Measurements from ENCODE around the gene CAMTA1.

CAMTA1 gene

GRCh38 chr1:7267493-7267892 lies 482.2 kb downstream of the CAMTA1 start:
- Histone ChIP-seq H3K9me3 (ENCODE audit: control insufficient read depth, insufficient read depth, low read length) (no peaks in the 10 kb centered on the region), H3K9ac (ENCODE audit: low read depth, low read length) (no peak overlapping the region), H3K27me3 (ENCODE audit: control insufficient read depth, insufficient read depth, low read length) (no peaks in the 10 kb centered on the region), H3K4me1 (ENCODE audit: control insufficient read depth, insufficient read depth, low read length) (no peaks in the 10 kb centered on the region), H3K4me3 (ENCODE audit: low read depth, low read length) (no peak overlapping the region), H3K36me3 (ENCODE audit: control insufficient read depth, insufficient read depth, low read length) (no peaks in the 10 kb centered on the region)

- H3K36me3 ChIP-seq (ENCODE audit: control insufficient read depth, insufficient read depth, low read length): no peaks in the 10 kb centered on the region
- H3K27me3 ChIP-seq (ENCODE audit: control insufficient read depth, insufficient read depth, low read length): no peaks in the 10 kb centered on the region
- no peak overlapping the region for H3K4me3 ChIP-seq (ENCODE audit: low read depth, low read length)
- no peaks in the 10 kb centered on the region for H3K4me1 ChIP-seq (ENCODE audit: control insufficient read depth, insufficient read depth, low read length)
- no peaks in the 10 kb centered on the region for H3K9me3 ChIP-seq (ENCODE audit: control insufficient read depth, insufficient read depth, low read length)
- no peak overlapping the region for H3K9ac ChIP-seq (ENCODE audit: low read depth, low read length)
Observed at GRCh38 chr1:7268983-7269382, 483.7 kb downstream of the CAMTA1 start.

- H3K9ac ChIP-seq (ENCODE audit: low read depth, low read length): no peak overlapping the region
- H3K4me1 ChIP-seq (ENCODE audit: control insufficient read depth, insufficient read depth, low read length): no peaks in the 10 kb centered on the region
- H3K27me3 ChIP-seq (ENCODE audit: control insufficient read depth, insufficient read depth, low read length): no peaks in the 10 kb centered on the region
- H3K4me3 ChIP-seq (ENCODE audit: low read depth, low read length): no peak overlapping the region
- H3K36me3 ChIP-seq (ENCODE audit: control insufficient read depth, insufficient read depth, low read length): no peaks in the 10 kb centered on the region
- H3K9me3 ChIP-seq (ENCODE audit: control insufficient read depth, insufficient read depth, low read length): no peaks in the 10 kb centered on the region
Observed at GRCh38 chr1:7269525-7269924, 484.3 kb downstream of the CAMTA1 start.

DNA sequence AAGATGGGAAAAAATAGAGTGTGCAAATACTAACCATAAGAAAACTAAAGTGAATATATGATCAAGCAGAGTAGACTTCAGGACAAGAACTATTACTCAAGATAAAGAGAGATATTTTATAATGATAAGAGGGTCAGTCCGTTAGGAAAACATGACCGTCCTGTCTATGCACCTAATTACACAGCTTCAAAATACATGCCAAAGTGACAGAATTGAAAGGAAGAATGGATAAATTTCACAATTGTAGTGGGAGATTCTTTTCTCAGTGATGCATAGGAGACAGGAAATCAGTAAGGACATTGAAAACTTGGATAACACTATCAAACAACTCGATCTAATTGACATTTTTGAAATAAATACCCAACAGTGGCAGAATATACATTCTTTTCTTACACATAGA lies 489.0 kb downstream of the CAMTA1 start:
- Histone ChIP-seq H3K9me3 (ENCODE audit: control insufficient read depth, insufficient read depth, low read length) (no peaks in the 10 kb centered on the region), H3K27me3 (ENCODE audit: control insufficient read depth, insufficient read depth, low read length) (no peaks in the 10 kb centered on the region), H3K4me3 (ENCODE audit: low read depth, low read length) (no peak overlapping the region), H3K9ac (ENCODE audit: low read depth, low read length) (no peak overlapping the region), H3K4me1 (ENCODE audit: control insufficient read depth, insufficient read depth, low read length) (no peaks in the 10 kb centered on the region), H3K36me3 (ENCODE audit: control insufficient read depth, insufficient read depth, low read length) (no peaks in the 10 kb centered on the region)

DNA sequence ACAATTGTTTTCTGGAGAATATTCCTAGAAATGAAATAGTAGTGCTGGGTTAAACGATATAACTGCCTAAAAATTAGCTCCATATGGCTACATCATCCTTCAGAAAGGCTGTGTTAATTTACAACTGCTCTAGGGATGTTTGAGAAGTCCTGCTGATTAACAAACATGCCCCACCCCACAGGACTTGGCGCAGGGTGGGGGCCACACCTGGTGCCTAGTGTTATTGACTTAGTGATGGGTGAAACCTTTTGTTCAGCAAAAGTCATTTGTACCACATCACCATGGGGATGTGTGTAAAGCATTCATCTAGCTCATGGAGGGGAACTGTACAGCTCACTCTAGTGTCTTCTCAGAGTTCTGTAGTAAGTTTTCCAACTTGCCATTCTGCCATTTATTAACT lies 492.8 kb downstream of the CAMTA1 start:
- Histone ChIP-seq H3K9me3 (ENCODE audit: control insufficient read depth, insufficient read depth, low read length) (no peaks in the 10 kb centered on the region), H3K36me3 (ENCODE audit: control insufficient read depth, insufficient read depth, low read length) (no peaks in the 10 kb centered on the region), H3K4me1 (ENCODE audit: control insufficient read depth, insufficient read depth, low read length) (peaks cover 7% of the 10 kb centered on the region), H3K27me3 (ENCODE audit: control insufficient read depth, insufficient read depth, low read length) (no peaks in the 10 kb centered on the region), H3K9ac (ENCODE audit: low read depth, low read length) (no peak overlapping the region), H3K4me3 (ENCODE audit: low read depth, low read length) (no peak overlapping the region)

GRCh38 chr1:7278827-7279765 lies 493.8 kb downstream of the CAMTA1 start:
- H3K36me3 ChIP-seq (ENCODE audit: control insufficient read depth, insufficient read depth, low read length): no peaks in the 10 kb centered on the region
- H3K27me3 ChIP-seq (ENCODE audit: control insufficient read depth, insufficient read depth, low read length): no peaks in the 10 kb centered on the region
- H3K9me3 ChIP-seq (ENCODE audit: control insufficient read depth, insufficient read depth, low read length): no peaks in the 10 kb centered on the region
- no peak overlapping the region for H3K9ac ChIP-seq (ENCODE audit: low read depth, low read length)
- H3K4me3 ChIP-seq (ENCODE audit: low read depth, low read length): no peak overlapping the region
- H3K4me1 ChIP-seq (ENCODE audit: control insufficient read depth, insufficient read depth, low read length): peaks cover 7% of the 10 kb centered on the region

- no peak overlapping the region for H3K9ac ChIP-seq (ENCODE audit: low read depth, low read length)
- no peak overlapping the region for H3K4me3 ChIP-seq (ENCODE audit: low read depth, low read length)
- no peaks in the 10 kb centered on the region for H3K27me3 ChIP-seq (ENCODE audit: control insufficient read depth, insufficient read depth, low read length)
- H3K4me1 ChIP-seq (ENCODE audit: control insufficient read depth, insufficient read depth, low read length): peaks cover 7% of the 10 kb centered on the region
- no peaks in the 10 kb centered on the region for H3K9me3 ChIP-seq (ENCODE audit: control insufficient read depth, insufficient read depth, low read length)
- H3K36me3 ChIP-seq (ENCODE audit: control insufficient read depth, insufficient read depth, low read length): no peaks in the 10 kb centered on the region
Observed at GRCh38 chr1:7279769-7280168, 494.5 kb downstream of the CAMTA1 start.

- Histone ChIP-seq H3K9me3 (ENCODE audit: control insufficient read depth, insufficient read depth, low read length) (no peaks in the 10 kb centered on the region), H3K27me3 (ENCODE audit: control insufficient read depth, insufficient read depth, low read length) (no peaks in the 10 kb centered on the region), H3K4me3 (ENCODE audit: low read depth, low read length) (no peak overlapping the region), H3K4me1 (ENCODE audit: control insufficient read depth, insufficient read depth, low read length) (peaks cover 7% of the 10 kb centered on the region), H3K9ac (ENCODE audit: low read depth, low read length) (no peak overlapping the region), H3K36me3 (ENCODE audit: control insufficient read depth, insufficient read depth, low read length) (no peaks in the 10 kb centered on the region)
Observed at GRCh38 chr1:7280347-7280960, 495.2 kb downstream of the CAMTA1 start.

DNA sequence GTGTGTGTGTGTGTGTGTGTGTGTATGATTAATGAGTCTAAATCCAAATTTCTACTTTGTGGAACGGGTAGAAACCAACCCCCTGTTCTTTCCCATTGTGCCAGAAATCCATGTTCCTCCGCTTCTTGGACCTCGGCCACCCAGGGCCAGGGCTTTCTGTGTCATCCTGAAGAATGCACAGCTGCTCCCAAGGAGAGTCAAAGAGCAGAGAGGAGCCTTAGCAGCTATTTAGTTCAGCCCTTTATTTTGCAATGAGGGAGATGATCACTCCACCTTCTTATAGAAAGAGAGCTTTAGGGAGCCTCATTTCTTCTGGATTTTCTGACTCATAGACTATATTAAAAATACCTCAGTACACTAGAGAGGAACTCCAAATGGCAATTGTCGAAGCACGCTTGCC lies 496.6 kb downstream of the CAMTA1 start:
- no peaks in the 10 kb centered on the region for H3K36me3 ChIP-seq (ENCODE audit: control insufficient read depth, insufficient read depth, low read length)
- H3K4me1 ChIP-seq (ENCODE audit: control insufficient read depth, insufficient read depth, low read length): peaks cover 7% of the 10 kb centered on the region
- H3K4me3 ChIP-seq (ENCODE audit: low read depth, low read length): no peak overlapping the region
- no peaks in the 10 kb centered on the region for H3K27me3 ChIP-seq (ENCODE audit: control insufficient read depth, insufficient read depth, low read length)
- no peak overlapping the region for H3K9ac ChIP-seq (ENCODE audit: low read depth, low read length)
- no peaks in the 10 kb centered on the region for H3K9me3 ChIP-seq (ENCODE audit: control insufficient read depth, insufficient read depth, low read length)

- Histone ChIP-seq H3K4me3 (ENCODE audit: low read depth, low read length) (no peak overlapping the region), H3K4me1 (ENCODE audit: control insufficient read depth, insufficient read depth, low read length) (peaks cover 3% of the 10 kb centered on the region), H3K27me3 (ENCODE audit: control insufficient read depth, insufficient read depth, low read length) (no peaks in the 10 kb centered on the region)
Observed at GRCh38 chr1:7284839-7285435, 499.7 kb downstream of the CAMTA1 start.

DNA sequence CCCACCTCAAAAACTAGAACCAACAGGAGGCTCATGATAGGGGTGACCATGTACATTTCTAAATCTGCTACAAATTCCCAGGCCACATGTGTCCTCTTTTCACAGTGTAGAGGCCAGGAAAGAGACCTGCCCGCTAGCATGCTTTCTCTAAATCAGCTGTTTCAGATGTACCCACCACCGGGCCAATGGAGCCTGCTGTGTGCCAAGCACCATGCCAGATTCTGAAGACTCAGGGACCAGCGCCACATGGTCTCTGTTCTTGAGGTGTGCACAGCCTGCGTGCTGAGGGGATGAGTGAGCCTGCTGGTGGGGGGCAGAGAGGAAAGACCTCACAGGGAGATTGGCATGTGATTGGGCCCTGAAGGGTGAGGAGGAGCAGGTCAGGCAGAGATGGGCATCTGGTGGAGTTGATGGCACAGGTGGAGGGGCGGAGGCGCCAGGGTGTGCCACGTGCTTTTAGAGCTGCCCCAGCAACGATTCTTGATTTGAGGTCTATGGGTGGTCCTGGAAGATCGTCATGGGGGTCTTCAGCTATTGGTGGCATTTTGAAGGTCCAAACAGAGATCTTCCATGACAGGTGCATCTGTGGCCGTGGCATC lies 500.7 kb downstream of the CAMTA1 start:
- no peaks in the 10 kb centered on the region for H3K9me3 ChIP-seq (ENCODE audit: control insufficient read depth, insufficient read depth, low read length)

More at GRCh38 chr1:7284839-7285435, 499.7 kb downstream of the CAMTA1 start:
- no peaks in the 10 kb centered on the region for H3K9me3 ChIP-seq (ENCODE audit: control insufficient read depth, insufficient read depth, low read length)
- no peaks in the 10 kb centered on the region for H3K36me3 ChIP-seq (ENCODE audit: control insufficient read depth, insufficient read depth, low read length)
- H3K9ac ChIP-seq (ENCODE audit: low read depth, low read length): no peak overlapping the region

More for the DNA sequence above, 500.7 kb downstream of the CAMTA1 start:
- H3K4me3 ChIP-seq (ENCODE audit: low read depth, low read length): no peak overlapping the region
- no peak overlapping the region for H3K9ac ChIP-seq (ENCODE audit: low read depth, low read length)
- no peaks in the 10 kb centered on the region for H3K36me3 ChIP-seq (ENCODE audit: control insufficient read depth, insufficient read depth, low read length)
- no peaks in the 10 kb centered on the region for H3K4me1 ChIP-seq (ENCODE audit: control insufficient read depth, insufficient read depth, low read length)
- no peaks in the 10 kb centered on the region for H3K27me3 ChIP-seq (ENCODE audit: control insufficient read depth, insufficient read depth, low read length)

All from iPS-15b (cell line).